Measurements from ENCODE around the gene RPS2.
A peak's percentile ranks its signal among the peaks of the same experiment; 100 is the strongest.
"Not testable (repeated sequence)": the region's sequence is repeated elsewhere in the genome, so short reads cannot be mapped to it uniquely, and the experiment has no call there.

Gene RPS2

DNA sequence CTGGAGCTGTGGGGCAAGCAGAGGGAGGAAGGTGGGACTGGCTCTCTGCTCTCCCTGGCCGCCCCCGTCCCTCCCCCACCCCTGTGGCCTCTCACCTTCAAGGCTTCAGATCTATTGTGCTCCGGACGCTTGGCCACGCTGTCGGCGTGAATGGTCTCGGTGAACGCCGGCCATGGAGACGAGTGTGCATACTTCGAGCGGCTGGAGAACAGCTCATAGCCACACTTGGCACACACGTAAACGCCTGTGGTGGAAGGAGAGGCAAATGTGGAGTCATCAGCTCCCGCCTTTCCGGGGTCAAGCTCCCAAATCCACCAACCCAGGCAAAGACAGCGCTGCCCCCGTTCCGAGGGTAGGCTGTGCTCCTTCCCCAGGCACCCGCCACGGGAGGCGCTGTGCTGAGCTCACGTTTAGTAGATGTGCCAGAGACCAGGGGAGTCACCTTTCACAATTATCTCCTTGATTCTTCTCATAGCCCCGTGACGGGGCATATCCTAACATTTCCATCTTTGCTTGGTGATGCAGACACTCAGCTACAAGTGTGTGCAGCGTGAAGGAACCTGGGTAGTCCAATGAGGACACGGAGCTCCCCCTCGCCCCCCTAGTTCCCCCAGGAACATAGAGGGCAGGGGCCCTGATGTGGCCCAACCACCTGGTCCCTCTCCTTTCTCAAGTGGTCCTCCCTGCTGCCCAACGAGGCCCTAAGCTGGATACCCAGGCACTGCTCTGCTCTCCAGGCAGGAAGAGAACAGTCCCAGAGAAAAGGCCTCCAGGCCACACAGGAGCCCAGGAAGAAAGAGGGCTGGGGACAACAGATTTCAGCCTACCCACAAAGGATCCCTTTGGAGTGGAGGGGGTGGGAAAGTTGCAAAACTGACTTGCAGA, 23.2 kb downstream of the RPS2 start:
- no peak for DNase-seq

DNA sequence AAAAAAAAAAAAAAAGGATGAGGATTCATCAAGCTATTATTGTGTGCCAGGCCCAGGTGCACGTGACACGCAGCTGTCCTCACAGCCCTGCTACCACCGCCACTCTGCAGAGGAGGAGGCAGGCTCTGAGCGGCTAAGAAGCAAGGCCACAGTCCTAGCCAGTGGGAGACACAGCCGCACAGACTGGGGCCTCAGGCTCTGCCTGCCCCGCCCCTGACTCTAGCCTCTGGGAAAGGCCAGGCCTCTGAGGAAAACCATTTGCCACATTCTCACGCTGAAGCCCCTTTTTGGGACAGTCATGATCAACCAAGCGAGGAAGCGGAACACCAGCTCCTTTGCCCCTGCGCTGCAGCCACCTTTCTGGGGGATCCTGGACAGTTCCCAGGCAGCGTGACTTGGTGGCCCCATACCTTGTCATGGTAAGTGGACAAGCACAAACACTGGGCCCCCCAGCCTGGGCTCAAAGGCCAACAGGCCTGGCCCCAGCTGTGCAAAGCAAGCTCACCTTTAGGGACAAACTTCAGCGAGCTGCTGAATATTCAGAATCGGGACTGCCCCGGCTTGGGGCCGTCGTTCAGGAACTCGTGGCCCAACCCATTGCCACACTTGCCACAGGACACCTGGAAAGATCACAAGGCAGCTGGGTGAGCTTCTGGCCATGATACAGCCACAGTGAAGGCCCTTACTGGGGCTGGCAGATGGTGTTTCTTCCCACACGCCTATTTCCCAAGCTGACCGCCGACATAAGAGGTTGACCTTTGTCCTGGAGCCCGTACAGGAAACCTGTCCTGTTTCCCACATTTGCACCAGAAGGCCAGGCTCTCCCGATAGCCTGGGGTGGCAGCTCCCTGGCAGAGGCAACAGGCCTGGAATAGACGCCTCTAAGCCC, 24.1 kb downstream of the RPS2 start:
- DNase-seq = no peak

DNA sequence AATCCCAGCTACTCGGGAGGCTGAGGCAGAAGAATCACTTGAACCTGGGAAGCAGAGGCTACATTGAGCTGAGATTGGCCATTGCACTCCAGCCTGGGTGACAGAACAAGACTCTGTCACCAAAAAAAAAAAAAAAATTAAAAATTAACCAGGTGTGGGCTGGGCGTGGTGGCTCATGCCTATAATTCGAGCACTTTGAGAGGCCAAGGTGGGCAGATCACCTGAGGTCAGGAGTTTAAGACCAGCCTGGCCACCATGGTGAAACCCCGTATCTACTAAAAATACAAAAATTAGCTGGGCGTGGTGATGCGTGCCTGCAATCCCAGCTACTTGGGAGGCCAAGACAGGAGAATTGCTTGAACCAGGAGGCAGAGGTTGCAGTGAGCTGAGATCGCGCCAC, 24.8 kb downstream of the RPS2 start:
- not testable (repeated sequence) for DNase-seq

DNA sequence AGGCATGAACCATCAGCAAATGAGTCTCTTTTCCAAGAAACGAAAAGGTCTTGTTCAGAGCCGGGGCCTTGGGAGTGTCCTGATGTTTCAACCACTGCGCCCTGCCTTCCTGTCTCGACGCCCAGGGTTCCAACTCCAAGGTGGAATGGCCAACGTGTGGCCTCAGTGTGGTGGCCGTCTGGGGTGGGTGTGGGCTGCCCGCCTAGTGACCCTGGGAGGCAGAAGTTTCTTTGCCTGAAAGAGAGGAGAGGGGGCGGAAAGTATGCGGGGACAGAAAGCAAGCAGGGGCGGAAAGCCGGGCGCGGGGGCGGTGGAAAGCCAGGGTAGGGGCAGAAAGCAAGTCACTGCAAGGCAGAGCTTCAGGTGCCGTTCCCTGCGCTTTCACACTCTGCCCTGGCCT, 25.7 kb downstream of the RPS2 start:
- DNase-seq = no peak

DNA sequence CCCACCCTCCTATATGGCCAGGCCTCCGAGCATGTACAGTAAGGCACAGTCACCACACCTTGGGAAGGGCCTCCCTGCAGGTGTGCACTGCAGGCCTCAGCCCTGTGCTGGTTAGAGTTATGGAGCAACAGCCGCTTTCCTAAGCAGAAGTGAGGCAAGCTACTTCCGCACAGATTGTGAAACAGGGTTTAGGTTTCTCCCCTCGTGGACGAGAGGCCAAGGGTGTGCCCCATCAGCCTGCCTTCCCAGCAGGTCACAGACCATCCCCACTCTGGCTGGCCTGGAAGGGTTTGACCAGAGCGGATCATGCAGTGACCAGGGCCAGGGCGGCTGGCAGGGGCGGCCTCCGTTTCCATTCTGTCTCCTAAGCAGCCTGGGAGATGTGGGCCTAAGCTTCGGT, 26.3 kb downstream of the RPS2 start:
- no peak for DNase-seq

DNA sequence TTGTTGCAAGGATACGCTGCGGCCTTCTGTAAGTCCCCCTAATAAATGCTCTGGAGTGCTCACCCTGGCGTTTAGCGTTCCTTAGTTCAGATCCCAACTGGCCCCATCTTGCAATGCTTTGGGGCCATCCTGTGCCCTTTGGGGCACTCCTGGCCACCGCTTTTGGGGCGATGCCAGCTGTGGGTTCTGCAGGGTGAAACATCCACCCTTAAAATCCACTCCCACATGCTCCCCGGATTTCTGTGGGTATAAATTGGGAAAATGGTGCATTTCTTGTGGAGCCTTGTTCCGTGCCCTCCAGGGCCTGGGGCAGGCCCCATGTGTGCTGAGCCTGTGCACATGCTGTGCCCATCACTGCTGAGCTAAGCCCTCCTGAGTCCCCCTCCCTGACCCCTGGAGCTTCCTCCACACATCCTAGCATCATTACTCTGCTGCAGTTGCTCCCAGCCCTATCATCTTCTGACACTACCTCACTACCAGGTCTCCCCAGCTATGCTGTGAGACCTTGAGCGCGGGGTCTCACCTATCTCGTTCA, 27.6 kb downstream of the RPS2 start:
- DNase-seq = no peak

DNA sequence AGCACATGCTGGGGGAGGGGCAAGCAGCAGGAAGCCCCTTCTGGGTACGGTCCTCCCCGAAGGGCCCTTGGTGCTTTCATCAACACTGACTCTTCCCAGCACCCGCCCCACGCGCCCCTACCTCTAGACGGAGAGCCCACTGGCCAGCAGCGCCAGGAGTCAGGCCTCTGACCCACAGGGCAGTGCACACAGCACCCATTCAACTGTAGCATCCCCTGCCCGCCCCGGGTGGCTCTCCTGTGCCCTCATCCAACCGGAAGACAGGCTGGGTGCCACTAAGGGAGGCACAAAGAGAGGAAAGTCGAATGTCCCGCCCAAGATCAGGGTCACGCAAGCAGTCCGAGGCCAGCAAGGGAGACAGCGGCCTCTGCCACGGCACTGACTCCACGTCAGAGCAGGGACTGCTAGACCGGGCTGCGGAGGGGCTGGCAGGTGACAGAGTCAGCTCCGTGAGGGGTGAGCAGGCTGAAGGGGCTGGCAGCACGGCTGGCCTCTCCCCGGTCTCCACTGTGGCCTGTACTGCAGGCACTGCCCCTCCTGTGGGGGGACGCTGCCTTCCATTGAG, 31.4 kb downstream of the RPS2 start:
- DNase-seq = no peak

DNA sequence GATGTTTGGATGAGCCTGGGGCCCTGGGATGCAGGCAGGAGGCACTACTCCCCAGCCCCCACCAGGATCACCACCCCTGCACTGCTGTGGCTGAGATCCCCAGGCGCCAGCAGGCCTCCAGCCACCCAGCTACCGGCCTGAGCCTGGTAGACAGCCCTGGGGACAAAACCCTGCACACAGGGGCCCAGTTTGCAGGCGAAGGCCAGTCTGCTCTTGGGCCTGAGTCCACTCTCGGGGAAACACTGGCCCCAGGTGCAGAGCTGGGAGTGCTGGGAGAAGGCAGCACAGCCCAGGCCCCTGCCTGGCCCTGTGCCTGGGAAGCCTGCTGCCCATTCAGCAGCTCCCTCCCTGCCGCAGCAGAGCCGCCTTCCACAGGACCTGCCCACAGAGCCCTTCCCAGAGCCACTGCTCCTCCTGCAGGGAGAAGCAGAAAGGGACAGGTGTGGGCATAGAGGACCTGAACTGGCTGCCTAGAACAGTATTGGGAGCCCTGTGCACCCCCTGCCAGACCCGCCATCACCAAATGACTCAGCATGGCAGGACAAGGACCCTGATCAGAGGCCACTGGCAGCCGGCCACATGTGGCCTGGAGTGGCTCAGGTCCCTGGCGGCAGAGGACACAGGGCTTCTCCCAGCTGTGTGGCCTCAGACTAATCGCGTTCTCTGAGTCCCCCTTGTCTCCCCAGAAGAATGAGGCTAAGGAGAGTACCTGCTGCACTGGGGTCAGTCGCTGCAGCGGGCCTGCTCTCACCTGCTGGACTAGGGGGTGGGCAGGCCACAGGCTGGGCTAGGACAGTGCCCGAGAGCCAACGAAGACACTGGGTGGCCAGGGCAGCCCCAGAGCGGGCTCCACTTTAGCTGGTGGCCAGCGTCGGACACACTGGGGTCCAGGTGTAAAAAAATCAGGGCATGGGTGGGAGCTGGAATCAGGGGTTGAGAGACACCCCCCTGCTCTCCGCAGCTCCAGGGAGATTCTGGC, 32.3 kb downstream of the RPS2 start:
- DNase-seq = peak; percentile 76

DNA sequence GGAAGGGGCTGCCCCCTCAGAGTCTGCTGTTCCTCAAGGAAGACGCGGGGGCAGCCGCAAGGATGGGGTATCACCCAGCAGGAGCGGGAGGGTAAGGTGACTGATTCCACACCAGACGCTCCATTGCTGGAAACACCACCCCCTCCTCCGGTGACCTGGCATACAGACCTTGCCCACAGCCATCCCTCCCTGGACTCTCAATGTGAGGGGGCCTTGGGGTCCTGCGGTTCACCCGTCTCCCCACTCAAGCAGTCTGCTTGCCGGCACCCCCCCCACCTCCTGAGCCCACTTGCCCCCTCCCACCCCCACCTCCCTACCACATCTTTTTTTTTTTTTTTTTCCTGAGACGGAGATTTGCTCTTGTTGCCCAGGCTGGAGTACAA, 34.3 kb downstream of the RPS2 start:
- no peak for DNase-seq

DNA sequence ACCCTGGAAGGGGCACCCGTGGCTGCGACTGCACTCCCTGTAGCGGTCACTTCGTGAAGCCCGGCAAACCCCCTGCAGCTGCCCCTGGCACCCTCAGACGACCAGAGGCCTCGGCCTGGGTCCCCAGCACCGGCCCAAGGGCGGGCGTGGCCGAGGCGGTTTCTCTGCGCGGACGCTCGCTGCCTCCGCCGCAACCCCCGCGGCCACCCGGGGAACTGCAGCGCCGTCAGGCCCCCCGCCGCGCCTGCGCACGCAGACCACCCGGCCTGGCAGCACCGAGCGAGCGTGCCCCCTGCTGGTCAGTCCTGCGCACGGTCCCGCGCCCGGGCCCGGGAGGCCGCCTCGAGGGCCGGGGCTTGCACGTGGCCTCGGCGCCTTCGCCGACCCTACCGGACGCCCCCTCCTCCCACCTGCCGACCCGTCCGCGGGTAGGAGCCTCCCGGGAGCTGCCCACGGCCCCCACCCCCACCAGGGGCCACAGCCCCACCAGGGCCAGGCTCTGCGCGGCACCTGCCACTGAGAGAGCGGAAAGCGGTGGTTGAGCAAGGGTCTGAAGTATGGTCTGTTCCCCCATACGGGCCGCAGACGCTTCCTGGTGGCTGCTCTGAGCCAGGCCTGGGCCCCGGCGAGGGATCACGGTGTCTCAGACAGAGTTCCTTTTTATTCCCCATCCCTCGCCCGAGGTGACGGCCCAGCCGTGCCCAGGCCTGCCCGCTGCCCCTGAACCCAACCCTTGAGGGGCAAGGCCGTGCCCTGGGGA, 34.9 kb downstream of the RPS2 start:
- DNase-seq = peak; percentile 92

DNA sequence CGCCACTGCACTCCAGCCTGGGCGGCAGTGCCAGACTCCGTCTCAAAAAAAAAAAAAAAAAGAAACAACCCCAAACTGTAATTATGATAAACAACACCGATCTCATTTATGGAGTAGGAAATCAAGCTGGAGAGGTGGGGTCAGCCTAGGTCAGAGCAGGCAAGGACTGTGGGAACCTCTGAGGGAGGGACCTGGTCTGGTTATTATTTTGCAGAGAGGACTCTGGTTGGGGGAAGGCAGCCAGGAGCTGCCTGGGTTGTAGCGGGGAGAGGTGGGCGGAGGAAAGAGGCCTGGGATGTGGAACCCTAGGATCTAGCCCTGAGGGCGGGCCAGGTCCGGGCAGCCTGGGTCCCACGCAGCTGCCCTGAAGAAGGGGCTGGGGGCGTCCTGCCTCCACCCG, 35.5 kb downstream of the RPS2 start:
- peak; percentile 61 for DNase-seq

DNA sequence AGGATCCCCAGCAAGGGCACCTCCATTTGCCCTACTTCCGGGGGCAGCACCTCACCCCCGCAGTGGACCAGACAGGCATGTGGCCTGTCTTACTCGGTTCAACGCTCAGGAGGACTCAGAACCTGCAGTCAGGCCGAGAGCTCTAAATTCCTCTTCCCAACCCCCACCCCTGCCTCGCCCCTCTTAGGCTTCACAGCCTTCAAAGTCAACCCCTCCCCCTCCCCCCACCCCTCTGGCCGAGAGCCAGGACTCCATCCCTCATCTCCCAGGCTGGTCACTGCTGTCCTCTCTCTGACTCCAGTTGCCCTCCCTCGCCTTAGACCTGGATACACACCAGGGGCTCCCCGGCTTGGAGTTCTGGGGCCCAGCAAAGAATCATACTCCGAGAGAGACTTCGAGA, 38.4 kb downstream of the RPS2 start:
- DNase-seq = no peak

DNA sequence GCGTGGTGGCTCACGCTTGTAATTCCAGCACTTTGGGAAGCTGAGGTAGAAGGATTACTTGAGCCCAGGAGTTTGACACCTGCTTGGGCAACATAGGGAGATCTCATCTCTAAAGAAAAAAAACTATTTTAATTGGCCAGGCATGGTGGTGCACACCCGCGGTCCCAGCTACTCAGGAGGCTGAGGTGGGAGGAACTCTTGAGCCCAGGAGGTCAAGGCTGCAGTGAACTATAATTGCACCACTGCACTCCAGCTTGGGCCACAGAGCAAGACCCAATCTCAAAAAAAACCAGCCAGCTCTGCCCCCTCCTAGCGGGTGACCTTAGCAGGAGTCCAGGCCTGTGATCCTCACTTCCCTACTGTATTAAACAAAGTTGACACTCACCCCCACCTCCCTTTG, 40.5 kb downstream of the RPS2 start:
- DNase-seq = no peak

DNA sequence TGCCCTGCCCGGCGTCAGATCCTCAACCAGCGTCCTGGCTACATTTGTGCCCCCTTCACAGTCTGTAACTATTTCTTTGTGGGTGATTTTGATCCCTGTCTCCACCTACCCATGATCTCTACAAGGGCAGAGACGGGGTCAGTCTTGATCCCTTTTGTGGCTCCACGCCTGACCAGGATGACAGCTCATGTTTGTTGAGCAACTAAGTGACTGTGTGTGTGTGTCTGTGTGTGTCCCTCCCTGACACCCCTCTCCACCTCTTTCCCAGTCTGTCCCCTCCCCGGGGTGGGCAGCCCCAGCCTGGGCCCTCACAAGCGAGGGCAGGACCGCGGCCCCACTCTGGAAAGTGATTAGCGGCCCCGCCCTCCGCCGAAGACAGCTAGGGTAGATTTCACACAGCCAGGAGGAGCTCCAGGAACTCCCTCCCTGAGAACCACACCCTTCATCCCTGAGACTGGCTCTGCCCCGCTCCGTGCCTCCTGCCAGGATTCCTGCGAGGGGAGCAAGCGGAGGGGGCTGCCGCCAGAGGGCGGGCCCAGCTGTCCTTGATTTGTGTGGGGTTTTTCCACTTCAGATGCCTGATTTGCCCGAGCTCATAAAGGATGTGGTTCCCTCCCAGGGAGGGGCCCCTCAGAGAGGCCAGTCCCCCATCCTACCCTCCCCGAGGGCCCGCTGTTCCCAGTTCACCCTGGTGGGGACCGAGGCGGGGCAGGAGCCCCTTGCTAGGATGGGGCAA, 41.2 kb downstream of the RPS2 start:
- DNase-seq = peak; percentile 91

DNA sequence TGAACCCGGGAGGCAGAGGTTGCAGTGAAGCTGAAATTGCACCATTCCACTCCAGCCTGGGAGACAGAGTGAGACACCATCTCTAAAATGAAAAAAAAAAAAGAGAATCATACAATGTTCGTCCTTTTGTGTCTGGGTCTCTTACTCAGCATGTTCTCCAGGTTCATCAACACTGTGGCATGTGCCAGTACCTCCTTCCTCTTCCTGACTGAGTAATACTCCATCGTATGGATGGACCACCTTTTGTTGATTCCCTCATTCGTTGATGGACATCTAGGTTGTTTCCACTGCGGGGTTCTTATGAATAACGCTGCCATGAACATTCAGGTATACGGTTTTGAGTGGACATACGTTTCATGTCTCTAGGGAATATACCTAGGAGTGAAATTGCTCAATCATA, 42.3 kb downstream of the RPS2 start:
- no peak for DNase-seq

DNA sequence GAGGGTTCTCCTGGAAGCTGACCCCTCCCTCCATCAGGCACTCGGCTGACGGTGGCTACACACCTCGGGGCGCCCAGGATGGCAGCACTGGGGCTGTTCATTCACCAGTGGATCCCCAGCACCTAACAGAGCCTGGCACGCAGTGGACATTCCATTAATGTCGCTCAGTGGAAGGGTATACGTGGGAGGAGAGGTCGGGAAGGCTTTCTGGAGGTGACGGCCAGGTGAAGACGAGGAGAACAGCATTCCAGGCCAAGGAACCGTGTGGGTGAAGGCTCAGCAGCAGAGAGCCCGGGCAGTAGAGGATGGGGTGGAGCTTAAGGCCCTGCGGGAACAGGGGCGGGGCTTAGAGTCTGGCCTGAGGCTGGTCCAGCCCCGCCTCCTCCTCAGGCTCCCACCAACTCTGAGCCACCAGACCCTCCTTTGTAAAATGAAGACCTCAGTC, 43.9 kb downstream of the RPS2 start:
- peak; percentile 41 for DNase-seq

DNA sequence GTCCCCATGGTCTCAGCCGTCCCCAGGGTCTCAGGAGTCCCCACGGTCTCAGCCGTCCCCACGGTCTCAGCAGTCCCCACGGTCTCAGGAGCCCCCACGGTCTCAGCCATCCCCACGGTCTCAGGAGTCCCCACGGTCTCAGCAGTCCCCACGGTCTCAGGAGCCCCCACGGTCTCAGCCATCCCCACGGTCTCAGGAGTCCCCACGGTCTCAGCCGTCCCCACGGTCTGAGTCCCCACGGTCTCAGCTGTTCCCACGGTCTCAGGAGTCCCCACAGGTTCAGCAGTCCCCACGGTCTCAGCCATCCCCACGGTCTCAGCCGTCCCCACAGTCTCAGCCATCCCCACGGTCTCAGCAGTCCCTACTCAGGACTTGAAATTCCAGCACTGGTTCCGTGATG, 44.5 kb downstream of the RPS2 start:
- not testable (repeated sequence) for DNase-seq

DNA sequence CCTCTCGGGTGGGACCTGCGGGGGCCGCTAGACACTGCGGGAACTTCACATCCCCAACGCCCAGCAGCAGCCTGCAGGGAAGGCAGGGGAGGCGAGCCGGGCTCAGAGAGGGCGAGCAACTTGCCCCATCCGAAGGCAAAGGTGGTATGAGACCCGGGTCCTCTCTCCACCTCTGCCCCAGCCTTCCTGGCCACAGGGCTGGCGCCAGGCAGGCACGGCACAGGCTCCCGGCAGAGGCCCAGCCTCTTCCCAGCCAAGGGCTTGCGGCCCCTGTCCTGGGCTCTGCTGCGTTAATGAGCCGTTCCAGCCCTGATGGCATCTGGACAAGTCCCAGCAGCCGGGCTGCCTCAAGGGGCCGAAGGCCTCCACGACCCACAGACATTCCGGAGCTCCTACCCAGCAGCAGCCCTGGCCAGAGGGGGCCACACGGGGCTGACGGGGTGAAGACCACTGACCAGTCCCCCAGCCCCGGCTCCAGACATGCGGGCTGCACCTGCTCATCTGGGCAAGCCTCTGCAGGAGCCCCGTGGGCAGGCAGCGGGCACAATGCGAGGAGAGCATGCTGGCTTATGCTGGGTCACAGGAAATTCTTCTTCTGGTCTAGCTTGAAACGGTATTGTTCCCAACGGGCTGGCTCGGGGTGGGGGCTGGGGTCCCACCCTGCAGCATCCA, 45.2 kb downstream of the RPS2 start:
- no peak for DNase-seq

DNA sequence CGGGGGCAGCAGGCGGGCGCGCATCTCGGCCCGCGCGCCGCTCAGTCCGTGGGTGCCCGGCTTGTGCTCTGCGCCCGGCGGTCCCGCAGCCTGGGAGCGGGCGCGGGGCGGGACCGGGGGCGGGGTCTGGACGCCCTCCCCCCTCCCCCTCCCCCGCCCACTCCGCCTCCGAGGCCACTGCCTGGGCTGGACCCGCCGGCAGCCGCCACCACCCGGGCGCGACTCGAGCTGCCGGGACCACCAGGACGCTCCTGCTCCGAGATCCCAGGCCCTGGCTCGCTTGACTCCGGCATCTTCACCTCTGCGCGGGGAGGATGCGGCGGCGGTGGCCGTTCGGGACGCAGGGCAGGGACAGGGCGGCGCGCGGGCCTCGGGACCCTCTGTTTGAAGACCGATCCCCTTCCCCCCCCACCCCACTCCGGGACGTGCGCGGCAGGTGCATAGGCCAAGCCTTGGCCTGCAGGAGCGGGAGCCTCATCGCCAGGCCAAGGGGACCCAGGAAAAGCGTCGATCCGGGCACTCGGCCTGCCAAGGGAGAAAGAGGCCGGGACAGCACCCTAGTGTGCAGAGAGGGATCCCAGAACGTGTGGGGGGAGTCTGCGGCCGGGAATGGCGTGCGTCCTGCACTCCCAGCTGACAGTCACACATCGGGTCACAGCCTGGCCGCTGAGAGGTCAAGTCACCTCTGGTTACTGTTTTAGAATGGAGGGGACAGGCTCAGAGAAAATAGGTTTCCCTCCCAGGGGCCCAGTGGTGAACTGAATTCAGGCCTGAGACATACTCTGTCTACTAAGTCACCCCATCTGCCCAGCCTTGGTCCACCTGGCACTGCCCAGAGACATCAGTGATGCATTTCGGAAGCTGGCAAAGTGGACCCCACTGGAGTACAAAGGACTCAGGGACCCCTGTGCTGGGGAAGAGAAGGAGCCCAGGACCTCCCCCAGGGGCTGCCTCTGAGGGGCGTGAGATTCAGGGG, 46.0 kb downstream of the RPS2 start, which contains the start of gene HS3ST6:
HS3ST6 (minus strand) TSS at position 65 of the 976 bp plus-strand sequence. CDS start 92 bp downstream, outside the sequence.
- DNase-seq = peak; percentile 44

Data from NCI-H69 (cell line).